DOHH2 (cell line): Measurements from ENCODE around the gene SIK1.
"Not testable (repeated sequence)": the region's sequence is repeated elsewhere in the genome, so short reads cannot be mapped to it uniquely, and the experiment has no call there.

Experiments used
- H3F3A ChIP-seq: fragments of 200-600 bp; sonication (generic), shearing (Covaris generic); 2 replicates; pipeline ENCODE4 v1.6.0; 2016; ENCODE audit warnings: antibody characterized with exemption, mild to moderate bottlenecking; ENCODE audit not compliant: control insufficient read depth, insufficient read depth
- H3K27ac ChIP-seq: fragments of 200-600 bp; sonication (generic); 2 replicates; pipeline ENCODE4 v1.5.1; 2014; ENCODE audit warnings: low read depth, mild to moderate bottlenecking, low read length, moderate library complexity
- H3K27me3 ChIP-seq: fragments of 200-600 bp; sonication (generic); 2 replicates; pipeline ENCODE4 v1.6.1; 2014; ENCODE audit warnings: mild to moderate bottlenecking, low read length, mixed read lengths; ENCODE audit not compliant: control insufficient read depth
- H3K36me3 ChIP-seq: fragments of 200-600 bp; sonication (generic); 2 replicates; pipeline ENCODE4 v1.6.1; 2014; ENCODE audit warnings: mild to moderate bottlenecking, low read length, moderate library complexity, mixed read lengths; ENCODE audit not compliant: control insufficient read depth
- H3K4me1 ChIP-seq: fragments of 200-600 bp; sonication (generic); 2 replicates; pipeline ENCODE4 v1.6.1; 2014; ENCODE audit warnings: mild to moderate bottlenecking, low read length, mixed read lengths; ENCODE audit not compliant: control insufficient read depth
- H3K4me2 ChIP-seq: fragments of 200-600 bp; sonication (generic); 2 replicates; pipeline ENCODE4 v1.6.0; 2014; ENCODE audit warnings: mild to moderate bottlenecking, low read length, moderate library complexity
- H3K4me3 ChIP-seq: fragments of 200-600 bp; sonication (generic); 2 replicates; pipeline ENCODE4 v1.5.1; 2014; ENCODE audit warnings: mild to moderate bottlenecking, low read length, mixed read lengths
- H3K79me2 ChIP-seq: fragments of 200-600 bp; sonication (generic); 2 replicates; pipeline ENCODE4 v1.6.1; 2014; ENCODE audit warnings: mild to moderate bottlenecking, low read length, mixed read lengths; ENCODE audit not compliant: control insufficient read depth
- H3K9me2 ChIP-seq: fragments of 200-600 bp; sonication (generic); replicated peaks from 2 replicates; pipeline ENCODE4 v1.6.1; 2014; ENCODE audit warnings: mild to moderate bottlenecking, low read length, mixed read lengths; ENCODE audit not compliant: control insufficient read depth
- H3K9me3 ChIP-seq: fragments of 200-600 bp; sonication (generic); 2 replicates; pipeline ENCODE4 v1.6.1; 2014; ENCODE audit warnings: antibody characterized with exemption, low read length, mixed read lengths; ENCODE audit not compliant: control insufficient read depth, insufficient read depth
- H4K20me1 ChIP-seq: fragments of 200-600 bp; sonication (generic); 2 replicates; pipeline ENCODE4 v1.6.0; 2014; ENCODE audit warnings: low read depth, mild to moderate bottlenecking, antibody characterized with exemption, low read length, moderate library complexity; ENCODE audit not compliant: control insufficient read depth, insufficient read depth

Gene SIK1

DNA sequence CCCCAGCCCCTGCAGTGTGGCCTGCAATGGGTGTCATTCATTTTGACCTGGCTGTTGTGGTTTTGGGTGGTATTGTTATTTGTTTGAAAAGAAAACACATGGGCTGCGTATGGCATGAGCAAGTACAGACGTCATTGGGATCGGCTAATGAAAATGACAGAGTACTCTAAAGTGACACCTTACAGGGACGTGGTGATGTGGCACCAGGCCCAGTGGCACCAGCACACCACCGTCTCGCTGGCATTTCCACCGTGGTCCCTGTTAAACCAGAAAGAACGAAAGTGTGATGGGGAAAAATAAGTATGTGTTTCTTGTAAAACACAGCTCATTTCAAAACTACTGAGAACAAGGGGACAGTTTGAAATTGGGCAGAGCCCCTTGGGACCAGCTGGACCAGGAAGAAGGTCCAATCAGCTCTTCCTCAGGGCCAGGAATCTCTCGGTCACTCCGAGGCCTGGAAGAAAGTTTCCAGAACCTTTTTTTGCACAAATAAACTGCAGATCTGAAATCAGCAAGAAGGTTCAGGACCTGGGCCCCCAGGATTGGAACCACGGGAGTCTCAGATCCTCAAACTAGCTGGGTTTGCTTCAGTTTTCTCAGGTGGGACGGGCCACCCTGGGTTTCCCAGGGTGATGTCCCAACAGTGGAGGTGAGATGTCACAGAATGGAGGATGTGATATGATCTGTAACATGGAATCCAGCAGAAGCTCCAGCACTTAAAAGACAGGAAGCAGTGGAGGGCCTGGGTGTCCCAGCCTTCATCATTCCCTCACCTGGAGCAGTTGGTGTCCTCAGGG, 6.6 kb upstream of the SIK1 start:
- not testable (repeated sequence) for H3F3A ChIP-seq, H3K4me1 ChIP-seq, H4K20me1 ChIP-seq

DNA sequence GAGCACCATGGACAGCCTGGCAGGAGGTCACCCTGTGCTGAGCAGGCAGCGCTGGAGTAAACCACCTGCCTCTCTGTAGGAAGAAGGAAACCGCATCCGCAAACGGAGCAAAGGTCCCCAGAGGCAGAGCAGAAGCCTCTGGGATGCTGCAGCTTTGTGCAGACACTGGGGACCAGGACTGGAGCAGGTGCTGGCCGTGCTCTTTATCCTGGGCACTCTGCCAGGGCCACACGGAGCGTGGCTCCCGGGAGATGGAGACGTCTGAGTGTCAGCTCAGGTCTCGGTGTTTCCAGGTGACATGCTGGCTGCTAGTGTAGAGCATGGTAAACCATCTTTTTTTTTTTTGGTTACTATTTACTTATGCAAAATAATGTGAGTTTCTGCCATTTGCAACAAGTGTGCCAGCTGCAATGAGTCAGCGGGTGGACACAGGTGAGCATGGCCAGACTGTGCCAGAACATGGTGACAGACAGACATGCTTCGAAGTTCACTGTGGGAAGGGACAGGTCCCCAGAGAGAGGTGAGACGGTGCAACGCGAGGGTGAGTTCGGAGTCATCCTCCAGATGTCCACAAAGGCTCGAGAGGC, 4.0 kb upstream of the SIK1 start:
- H3K4me1 ChIP-seq, H3K9me3 ChIP-seq, H3K79me2 ChIP-seq, H4K20me1 ChIP-seq, H3K27me3 ChIP-seq, H3K9me2 ChIP-seq, H3K27ac ChIP-seq, H3F3A ChIP-seq, H3K36me3 ChIP-seq, H3K4me2 ChIP-seq, H3K4me3 ChIP-seq: not testable (repeated sequence)

More for the DNA sequence above, 6.6 kb upstream of the SIK1 start:
- H3K27me3 ChIP-seq, H3K27ac ChIP-seq, H3K4me2 ChIP-seq, H3K36me3 ChIP-seq, H3K79me2 ChIP-seq, H3K9me2 ChIP-seq, H3K4me3 ChIP-seq, H3K9me3 ChIP-seq: not testable (repeated sequence)

DNA sequence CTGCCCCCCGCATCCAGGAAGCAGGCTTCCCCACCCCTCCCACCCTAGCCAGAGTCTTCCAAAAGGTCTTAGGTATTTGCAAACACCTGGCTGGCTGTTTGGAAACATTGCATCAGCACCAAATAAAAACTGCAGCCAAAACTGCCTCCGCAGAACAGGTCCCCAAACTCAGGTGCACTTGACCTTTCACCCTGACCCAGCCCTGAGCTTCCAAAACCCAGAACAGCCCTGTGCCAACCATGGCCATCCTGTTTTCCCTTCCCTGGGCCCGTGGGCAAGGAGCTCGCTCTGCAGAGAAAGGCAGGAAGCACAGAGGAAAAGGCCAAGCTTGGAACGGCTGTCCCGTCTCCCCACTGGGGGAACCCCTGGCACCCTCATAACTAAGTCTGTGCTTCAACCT, 2.0 kb upstream of the SIK1 start:
- not testable (repeated sequence) for H3K27me3 ChIP-seq, H3K4me1 ChIP-seq, H3K79me2 ChIP-seq, H3K9me3 ChIP-seq, H3K36me3 ChIP-seq, H3K4me2 ChIP-seq, H4K20me1 ChIP-seq, H3K4me3 ChIP-seq, H3F3A ChIP-seq, H3K9me2 ChIP-seq, H3K27ac ChIP-seq

DNA sequence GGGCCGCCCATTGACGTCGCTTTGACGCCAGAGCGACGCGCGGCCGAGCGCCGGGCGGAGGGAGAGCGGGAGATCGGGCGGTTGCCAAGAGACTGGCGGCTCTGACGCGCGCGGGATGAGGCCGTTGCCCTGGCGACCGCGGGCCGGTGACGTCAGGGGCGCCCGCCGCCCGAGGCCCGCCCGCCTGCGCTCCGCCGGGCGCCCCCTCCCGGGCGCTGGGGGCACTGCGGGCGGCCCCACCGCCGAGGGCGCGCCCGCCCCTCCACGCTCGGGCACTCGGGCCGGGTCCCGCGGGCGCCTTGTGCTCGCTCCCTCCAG, 270 bp upstream of the SIK1 start:
- not testable (repeated sequence) for H3K9me3 ChIP-seq, H3K36me3 ChIP-seq, H4K20me1 ChIP-seq, H3K4me3 ChIP-seq, H3K27ac ChIP-seq, H3K79me2 ChIP-seq, H3F3A ChIP-seq, H3K4me2 ChIP-seq, H3K9me2 ChIP-seq, H3K27me3 ChIP-seq, H3K4me1 ChIP-seq

DNA sequence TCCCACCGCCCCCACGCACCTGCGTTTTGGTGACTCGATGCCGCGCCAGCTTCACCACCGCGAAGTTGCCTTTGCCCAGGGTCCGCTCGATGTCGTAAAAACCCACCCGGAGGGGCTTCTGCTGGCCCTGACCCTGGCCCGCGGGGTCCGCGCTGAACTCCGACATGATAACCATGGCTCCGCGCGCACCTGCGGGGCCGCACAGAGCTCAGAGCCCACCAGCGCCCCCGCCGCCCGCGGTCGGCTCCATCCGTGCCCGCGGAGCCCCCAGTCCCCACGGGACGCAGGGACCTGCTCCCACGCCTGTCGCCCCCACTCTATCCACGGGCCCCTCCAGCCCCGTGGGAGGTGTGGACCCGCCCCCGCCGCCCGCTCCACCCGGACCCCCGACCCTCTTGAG, 927 bp downstream of the SIK1 start:
- H3K4me2 ChIP-seq, H3K9me2 ChIP-seq, H3K4me3 ChIP-seq, H3F3A ChIP-seq, H3K27ac ChIP-seq, H3K36me3 ChIP-seq, H3K9me3 ChIP-seq, H3K79me2 ChIP-seq, H3K4me1 ChIP-seq, H4K20me1 ChIP-seq, H3K27me3 ChIP-seq: not testable (repeated sequence)

DNA sequence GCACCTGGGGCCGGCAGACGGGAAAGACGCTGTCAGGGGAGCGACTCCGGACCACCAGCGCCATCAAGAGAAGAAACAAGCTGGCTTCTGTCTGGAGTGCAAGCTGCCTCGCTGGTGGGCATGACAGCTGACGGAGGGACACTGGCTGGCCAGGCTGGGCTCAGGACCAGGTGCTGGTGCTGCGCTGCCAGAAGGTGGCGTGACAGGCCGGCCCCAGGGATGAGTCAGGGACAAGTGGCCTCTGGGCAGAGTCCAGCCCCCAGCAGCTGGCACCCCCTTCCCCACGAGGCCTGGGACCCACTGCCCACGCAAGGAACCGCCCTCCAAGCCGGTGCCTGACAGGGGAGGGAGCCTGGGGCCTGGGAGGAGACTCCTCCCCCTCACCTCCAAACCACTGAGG, 7.5 kb downstream of the SIK1 start:
- H3K9me2 ChIP-seq, H3K27me3 ChIP-seq, H3K27ac ChIP-seq, H3K4me2 ChIP-seq, H4K20me1 ChIP-seq, H3K9me3 ChIP-seq, H3K4me1 ChIP-seq, H3K4me3 ChIP-seq, H3K79me2 ChIP-seq, H3F3A ChIP-seq, H3K36me3 ChIP-seq: not testable (repeated sequence)

DNA sequence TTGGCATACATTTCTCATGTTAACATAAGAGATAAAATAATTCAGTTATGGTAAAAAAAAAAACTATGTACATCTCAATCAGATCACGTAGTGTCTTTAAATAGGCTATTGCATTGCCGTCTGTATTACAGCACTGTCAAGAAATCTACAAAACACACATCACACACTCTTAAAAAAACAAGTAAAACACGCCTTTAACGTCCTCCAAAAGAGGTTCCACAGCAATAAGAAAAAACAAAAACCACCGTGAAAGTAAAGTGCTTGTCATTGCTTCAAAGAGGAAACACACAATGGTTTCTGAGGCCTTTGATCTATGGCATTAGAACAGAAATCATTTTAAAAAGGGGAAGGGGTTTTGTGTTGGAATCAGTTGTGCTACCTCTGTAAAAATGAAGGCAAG, 12.4 kb downstream of the SIK1 start:
- not testable (repeated sequence) for H3K4me2 ChIP-seq, H3K27me3 ChIP-seq, H3K9me3 ChIP-seq, H3K4me1 ChIP-seq, H4K20me1 ChIP-seq, H3K36me3 ChIP-seq, H3K9me2 ChIP-seq, H3K27ac ChIP-seq, H3F3A ChIP-seq, H3K4me3 ChIP-seq, H3K79me2 ChIP-seq

DNA sequence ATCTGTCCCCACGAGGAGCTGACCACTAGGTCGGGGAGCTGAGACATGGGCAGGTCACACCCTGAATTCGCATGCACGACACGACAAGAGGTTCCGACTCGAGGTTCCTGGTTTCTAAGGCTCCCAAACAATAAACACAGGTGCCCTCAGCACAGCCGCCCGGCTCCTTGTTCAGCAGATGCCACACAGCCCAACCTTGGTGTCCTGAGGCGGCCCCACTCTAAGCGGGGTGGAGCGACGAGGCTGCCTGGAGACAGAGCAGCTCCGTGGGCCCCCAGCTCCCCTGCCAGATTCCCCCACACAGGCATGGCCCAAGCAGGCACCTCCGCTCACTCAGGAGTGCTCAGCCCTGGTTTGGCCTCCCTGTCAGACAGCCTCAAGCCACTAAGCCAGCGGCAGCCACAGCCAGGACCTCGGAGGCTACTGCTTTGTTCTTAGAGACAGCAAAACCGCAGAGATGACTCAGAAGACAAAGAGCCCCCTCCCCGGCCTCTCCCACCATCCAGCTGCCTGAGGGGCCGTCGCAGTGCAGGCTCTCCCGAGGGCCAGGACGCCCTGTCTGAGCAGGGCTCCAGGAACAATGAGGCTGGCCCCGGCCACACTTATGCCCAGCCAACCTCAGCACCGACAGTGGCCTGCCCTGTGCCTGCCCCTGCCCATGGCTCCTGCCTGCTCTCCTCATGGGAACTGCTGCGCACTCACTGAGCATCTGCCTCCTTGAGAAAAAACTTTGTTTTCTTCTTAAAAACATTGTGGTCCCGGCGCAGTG, 14.7 kb downstream of the SIK1 start:
- not testable (repeated sequence) for H4K20me1 ChIP-seq, H3K9me3 ChIP-seq, H3K79me2 ChIP-seq

More for the DNA sequence above, 14.7 kb downstream of the SIK1 start:
- H3K36me3 ChIP-seq, H3K9me2 ChIP-seq, H3K4me3 ChIP-seq, H3K27ac ChIP-seq, H3K4me2 ChIP-seq, H3K27me3 ChIP-seq, H3F3A ChIP-seq, H3K4me1 ChIP-seq: not testable (repeated sequence)
